ENCODE measurements around the gene MARS1. TPM values are rescaled to one million over a fixed set of nuclear protein-coding genes. Genes with fewer than 3 reads are reported as not detected.

MARS1 gene
- total RNA-seq, 1 donor from 2014 or later, result 78.0 TPM

DNA sequence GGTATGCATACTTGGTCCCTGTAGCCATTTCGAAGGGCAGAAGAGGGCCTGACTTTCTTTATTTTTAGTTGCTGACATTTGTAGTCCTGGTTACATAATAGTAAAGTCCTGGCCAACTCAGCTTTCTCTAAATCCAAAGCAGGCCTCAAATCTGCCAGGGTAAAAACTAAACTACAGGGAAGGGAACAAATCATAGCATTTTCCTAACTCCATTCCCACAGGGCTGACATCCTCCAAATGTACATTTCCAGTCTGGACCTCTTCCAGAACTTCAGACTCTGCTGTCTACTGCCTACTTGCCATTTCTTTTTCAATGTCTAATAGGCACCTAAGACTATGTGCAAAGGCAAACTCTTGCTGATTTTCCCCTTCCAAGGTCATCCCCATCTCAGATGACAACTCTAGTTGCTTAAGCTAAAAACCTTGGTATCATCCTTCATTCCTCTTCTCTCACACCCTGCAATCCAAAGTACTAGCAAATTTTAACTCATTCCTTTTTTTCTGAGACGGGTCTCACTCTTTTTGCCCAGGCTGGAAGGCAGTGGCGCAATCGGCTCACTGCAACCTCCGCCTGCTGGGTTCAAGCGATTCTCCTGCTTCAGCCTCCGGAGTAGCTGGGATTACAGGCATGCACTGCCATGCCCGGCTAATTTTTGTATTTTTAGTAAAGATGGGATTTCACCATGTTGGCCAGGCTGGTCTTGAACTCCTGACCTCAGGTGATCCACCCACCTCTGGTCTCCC is 30.5 kb downstream of the MARS1 start:
- intact Hi-C loops (cut with DNase I), result no loop called here
- Histone ChIP-seq H3K27me3 (no peaks in the 10 kb centered on the region), H3K9me3 (no peaks in the 10 kb centered on the region), H3K27ac (peak overlapping the region; percentile 94 to 98), H3K4me3 (peak overlapping the region; percentile 73 to 91), H3K4me1 (peaks cover 20 to 37% of the 10 kb centered on the region in 2 donors), H3K36me3 (peaks cover 37 to 42% of the 10 kb centered on the region in 2 donors)
- TF ChIP-seq, protein P1, sequence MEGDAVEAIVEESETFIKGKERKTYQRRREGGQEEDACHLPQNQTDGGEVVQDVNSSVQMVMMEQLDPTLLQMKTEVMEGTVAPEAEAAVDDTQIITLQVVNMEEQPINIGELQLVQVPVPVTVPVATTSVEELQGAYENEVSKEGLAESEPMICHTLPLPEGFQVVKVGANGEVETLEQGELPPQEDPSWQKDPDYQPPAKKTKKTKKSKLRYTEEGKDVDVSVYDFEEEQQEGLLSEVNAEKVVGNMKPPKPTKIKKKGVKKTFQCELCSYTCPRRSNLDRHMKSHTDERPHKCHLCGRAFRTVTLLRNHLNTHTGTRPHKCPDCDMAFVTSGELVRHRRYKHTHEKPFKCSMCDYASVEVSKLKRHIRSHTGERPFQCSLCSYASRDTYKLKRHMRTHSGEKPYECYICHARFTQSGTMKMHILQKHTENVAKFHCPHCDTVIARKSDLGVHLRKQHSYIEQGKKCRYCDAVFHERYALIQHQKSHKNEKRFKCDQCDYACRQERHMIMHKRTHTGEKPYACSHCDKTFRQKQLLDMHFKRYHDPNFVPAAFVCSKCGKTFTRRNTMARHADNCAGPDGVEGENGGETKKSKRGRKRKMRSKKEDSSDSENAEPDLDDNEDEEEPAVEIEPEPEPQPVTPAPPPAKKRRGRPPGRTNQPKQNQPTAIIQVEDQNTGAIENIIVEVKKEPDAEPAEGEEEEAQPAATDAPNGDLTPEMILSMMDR (IDR thresholded peaks at IDR 0.05), result no peak
- DNase-seq (ENCODE audit: low spot score in 2 of 2), result no peak

DNA sequence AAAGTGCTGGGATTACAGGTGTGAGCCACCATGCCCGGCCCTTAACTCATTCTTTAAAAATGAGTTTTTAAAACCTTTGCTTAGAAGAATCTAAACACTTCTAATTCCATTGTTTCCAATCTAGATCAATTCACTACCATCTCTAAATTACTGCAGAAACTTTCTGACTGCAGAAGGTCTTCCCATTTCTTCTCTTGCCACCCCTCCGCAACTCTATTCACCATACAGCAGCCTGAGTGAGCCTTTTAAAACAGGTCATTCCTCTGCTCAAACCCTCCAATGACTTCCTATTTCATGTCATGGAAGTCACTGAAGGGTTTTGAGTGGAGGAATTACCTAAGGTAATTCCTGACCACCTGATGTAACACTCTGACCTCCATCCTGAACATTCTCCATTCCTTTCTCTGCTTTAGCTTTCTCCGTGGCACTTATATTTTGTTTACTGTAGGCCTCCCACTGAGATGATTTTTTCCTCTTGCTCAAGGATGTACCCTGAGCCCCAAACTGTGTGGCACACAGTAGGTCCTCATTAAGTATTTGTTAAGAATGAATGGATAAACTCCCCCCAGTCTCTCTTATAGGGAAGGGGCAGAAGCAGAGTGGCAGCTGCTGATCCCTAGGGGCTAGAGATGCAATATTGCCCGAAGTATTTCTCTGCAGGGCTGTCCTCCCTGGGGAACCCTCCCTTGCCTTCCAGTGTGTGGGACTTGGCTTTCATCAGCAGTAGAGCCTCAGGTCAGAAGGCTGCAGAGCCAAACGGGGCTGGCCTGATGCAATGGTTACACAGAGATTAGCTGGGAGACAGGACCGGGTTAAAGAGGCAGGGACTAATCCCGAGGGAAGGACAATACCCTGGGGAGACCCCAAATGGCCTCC is 31.3 kb downstream of the MARS1 start:
- TF ChIP-seq, protein P1 (IDR thresholded peaks at IDR 0.05), result no peak
- intact Hi-C loops (cut with DNase I), result no loop called here
- Histone ChIP-seq H3K4me3 (peak overlapping the region; percentile 73 to 91), H3K27me3 (no peaks in the 10 kb centered on the region), H3K27ac (peak overlapping the region; percentile 94 to 98), H3K4me1 (peaks cover 26 to 41% of the 10 kb centered on the region in 2 donors), H3K9me3 (no peaks in the 10 kb centered on the region), H3K36me3 (peaks cover 32 to 34% of the 10 kb centered on the region in 2 donors)
- peak in 1 of 2 donors; percentile 71 for DNase-seq (ENCODE audit: low spot score in 2 of 2)

DNA sequence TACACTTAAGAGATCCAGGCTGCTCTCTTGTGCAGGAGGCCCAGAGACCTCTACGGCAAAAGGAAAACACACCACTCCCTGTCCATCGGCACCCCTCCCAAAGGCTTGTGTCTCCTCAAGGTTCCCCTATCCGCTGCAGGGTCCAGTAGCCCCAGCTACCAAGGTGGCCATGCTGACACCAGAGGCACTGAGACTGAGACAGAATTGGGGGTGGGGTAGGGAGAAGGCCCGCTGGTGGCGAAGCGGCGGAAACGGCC is 31.9 kb downstream of the MARS1 start:
- peak in 1 of 2 donors; percentile 32 for DNase-seq (ENCODE audit: low spot score in 2 of 2)
- Histone ChIP-seq H3K9me3 (no peaks in the 10 kb centered on the region), H3K27ac (peak overlapping the region; percentile 94 to 98), H3K36me3 (peaks cover 26 to 32% of the 10 kb centered on the region in 2 donors), H3K4me3 (peak overlapping the region; percentile 73 to 91), H3K4me1 (peaks cover 29 to 46% of the 10 kb centered on the region in 2 donors), H3K27me3 (no peaks in the 10 kb centered on the region)
- TF ChIP-seq, protein P1 (IDR thresholded peaks at IDR 0.05), result no peak
- intact Hi-C loops (cut with DNase I), result loop anchor here (1.0 to 5.0 kb wide), 5 partner anchors 31 to 1402 kb away; partner anchors contain the start of genes MARS1, NAB2, RPL41 and ZC3H10

DNA sequence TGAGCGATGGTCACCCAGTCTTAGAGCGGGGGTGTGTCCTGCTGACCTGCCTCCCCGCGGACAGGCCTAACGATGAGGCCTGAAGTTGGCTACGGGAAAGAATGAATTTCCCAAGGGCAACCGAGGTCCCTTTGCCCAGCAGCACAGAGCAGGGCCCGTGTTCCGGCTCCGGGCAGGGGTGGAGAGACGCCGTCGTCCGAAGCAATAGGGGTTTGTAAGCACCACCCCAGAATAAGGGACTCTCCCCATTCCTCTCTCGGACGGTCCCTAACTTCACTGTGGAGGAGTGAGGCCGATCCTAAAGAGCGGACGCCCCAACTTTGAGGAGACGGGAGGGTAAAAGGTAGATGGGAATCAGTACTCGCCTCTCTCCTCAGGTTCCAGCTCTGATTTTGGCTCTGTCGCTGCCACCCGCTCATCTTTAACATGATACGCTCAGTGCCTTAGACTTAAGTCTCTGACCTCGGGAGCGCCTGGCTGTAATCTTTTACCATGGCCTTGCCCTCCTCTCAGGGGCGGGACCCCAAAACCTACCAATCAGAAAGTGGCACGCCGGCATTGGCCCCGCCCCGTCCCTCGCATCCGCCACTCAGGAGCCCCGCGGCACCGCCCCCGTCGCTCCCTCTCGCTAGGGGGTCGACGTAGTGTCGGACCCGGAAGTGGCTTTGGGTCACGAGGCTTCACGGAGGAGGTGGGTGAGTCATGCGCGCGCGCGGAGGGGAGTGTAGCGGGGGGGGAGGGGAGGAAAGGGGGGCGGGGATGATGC is 32.4 kb downstream of the MARS1 start, which contains the start of gene DDIT3:
Gene DDIT3 (minus strand): TSS at position 462 of the 766 bp plus-strand sequence. CDS start 3,108 bp downstream, outside the sequence.
- TF ChIP-seq, protein P1 (IDR thresholded peaks at IDR 0.05), result no peak
- Histone ChIP-seq H3K36me3 (peaks cover 26 to 32% of the 10 kb centered on the region in 2 donors), H3K27me3 (no peaks in the 10 kb centered on the region), H3K9me3 (no peaks in the 10 kb centered on the region), H3K27ac (peak within 1 kb of the TSS; percentile 98 to 99), H3K4me1 (peaks cover 29 to 51% of the 10 kb centered on the region in 2 donors), H3K4me3 (peak within 1 kb of the TSS; percentile 73 to 91)
- intact Hi-C loops (cut with DNase I), result loop anchor here (1.0 to 5.0 kb wide), 5 partner anchors 31 to 1403 kb away; partner anchors contain the start of genes MARS1, NAB2, RPL41 and ZC3H10
- peak; percentile 98 to 100 for DNase-seq (ENCODE audit: low spot score in 2 of 2)

DNA sequence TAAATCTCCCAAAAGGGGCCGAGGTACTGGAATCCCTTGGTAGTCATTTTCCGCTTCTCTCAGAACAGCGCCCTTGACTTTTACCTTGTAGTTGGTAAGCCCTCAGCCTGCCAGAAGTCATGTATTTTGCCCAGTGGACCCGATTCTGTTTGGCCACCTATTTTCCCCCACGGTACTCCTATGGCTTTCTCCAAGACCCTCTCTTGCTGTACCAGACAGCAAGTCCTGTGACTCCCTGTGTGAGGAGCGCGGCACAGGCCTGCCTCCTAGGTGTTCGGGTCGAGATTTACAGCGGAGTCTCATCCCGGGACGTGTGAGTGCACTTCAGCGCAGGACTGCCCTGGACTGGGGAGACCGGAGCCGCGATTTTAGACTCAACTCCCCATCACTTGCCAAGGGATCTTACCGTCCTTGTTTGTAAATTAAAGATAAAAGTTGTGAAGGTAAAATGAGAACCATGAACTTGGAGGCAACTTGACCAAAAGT is 33.7 kb downstream of the MARS1 start:
- intact Hi-C loops (cut with DNase I), result loop anchor here (1.0 to 5.0 kb wide), 5 partner anchors 26 to 1404 kb away; partner anchors contain the start of genes DCTN2, MARS1, NAB2 and RPL41
- peaks cover 25 to 32% of the 10 kb centered on the region in 2 donors for H3K36me3 ChIP-seq
- TF ChIP-seq, protein P1 (IDR thresholded peaks at IDR 0.05), result no peak
- H3K27me3 ChIP-seq, result no peaks in the 10 kb centered on the region
- peak overlapping the region; percentile 80 to 81 for H3K4me3 ChIP-seq
- H3K4me1 ChIP-seq, result peaks cover 29 to 54% of the 10 kb centered on the region in 2 donors
- H3K27ac ChIP-seq, result peak overlapping the region; percentile 97 to 99
- no peaks in the 10 kb centered on the region for H3K9me3 ChIP-seq
- DNase-seq (ENCODE audit: low spot score in 2 of 2), result no peak
